ENCODE measurements around the gene SLC5A10.

The SLC5A10 gene

DNA sequence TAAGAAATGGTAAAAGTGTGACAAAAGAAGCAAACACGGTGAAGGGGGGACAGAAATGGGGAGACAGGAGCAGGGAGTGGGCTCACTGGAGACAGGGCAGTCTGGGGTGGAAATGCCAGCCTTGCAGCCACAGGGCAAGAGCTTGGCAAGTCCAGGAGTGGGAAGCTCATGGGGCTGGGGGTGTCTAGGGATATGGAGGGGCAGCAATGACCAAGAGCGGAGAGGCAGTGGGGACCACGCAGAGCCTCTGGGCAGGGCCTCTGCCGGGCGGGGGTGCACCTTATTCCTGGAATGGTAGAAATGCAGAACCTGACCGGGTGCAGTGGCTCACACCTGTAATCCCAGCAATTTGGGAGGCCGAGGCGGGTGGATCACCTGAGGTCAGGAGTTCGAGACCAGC lies 12.6 kb downstream of the SLC5A10 start:
- no peak for DNase-seq (ENCODE audit: low spot score)

DNA sequence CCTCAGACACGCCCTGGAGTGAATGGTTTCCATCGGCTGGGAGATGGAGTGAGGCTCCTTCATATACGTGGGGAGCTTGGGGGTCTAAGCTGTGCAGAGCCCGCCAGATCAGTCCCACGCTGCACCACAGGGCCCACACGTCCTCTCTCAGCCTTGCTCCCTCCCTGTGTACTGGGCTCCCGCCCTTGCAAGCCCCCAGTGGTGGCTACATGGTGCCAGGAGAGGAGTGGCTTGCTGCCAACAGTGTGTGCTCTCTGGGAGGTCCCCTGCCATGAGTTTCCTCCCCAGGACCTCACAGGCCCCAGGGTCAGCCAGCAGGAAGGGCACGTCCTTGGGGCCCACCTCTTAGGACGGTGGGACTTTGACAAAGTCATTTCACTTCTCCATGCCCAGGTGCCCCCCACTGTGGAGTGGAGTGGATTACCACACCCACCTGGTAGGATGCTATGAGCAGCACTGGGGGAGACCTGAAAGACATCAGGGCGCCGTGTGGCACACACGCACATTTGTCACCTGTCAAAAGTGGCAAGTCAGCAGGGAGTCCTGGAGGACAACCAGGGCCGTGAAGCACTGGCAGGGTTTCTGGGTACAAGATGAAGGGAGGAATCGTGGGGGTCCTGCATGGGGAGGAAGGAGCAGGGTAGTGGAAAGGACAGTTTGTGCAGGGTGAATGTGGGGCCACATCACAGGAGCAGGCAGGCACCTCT lies 13.7 kb downstream of the SLC5A10 start:
- DNase-seq (ENCODE audit: low spot score): no peak

DNA sequence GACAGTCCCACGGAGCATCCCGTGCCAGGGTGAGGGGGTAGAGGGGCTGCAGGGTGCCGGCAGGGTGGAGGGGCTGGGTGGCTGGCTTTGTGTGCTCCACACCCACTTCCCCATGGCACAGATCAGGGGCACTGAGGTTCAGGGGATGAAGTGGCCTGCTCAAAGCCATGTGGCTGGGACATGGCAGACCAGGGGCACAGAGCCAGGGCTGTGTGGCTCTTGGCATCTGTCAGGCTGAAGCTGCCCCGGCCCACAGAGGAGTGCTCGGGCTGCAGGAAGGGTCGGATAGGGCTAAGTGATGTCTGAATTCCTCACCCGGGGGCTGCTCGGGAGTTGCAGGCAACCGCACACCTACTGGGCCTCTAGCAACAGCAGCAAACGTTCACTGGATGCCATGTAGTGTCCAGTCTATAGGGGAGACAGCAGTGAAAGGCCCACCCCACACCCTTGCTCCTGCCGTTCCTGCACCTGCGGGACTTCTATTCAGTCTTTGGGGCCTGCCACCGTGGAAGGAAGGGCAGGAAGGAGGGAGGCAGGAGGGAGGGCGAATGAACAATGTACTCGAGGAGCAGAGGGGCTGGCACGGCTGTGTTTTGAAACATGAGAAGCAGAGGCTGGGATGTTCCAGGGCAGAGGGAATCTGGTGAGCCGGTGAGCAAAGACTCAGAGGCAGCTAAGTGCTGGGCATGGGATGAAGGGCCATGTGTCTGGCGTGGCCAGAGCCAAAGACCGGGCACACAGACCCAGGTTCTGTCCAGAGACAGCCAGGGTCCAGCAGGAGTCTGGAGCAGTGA lies 15.1 kb downstream of the SLC5A10 start:
- DNase-seq (ENCODE audit: low spot score): peak; percentile 50

DNA sequence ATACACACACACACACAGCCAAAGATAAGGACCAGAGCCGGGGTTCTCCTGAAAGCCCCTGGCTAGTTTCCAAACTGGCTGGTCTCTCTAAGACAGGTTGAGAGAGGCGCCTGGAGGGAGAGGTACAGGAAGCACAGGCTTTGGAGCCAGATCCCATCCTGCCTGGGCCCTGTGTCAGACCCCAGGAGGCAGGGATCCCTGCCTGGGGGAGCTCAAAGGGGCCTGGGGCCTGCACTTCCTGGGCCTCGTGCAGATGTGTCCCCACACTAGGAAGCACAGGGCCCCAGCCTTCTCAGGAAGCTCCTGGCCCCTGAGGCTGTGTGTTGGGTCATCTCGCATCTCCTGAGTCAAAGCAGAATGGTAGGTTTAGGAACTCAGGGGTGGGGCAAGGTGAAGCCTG lies 16.0 kb downstream of the SLC5A10 start:
- no peak for DNase-seq (ENCODE audit: low spot score)

DNA sequence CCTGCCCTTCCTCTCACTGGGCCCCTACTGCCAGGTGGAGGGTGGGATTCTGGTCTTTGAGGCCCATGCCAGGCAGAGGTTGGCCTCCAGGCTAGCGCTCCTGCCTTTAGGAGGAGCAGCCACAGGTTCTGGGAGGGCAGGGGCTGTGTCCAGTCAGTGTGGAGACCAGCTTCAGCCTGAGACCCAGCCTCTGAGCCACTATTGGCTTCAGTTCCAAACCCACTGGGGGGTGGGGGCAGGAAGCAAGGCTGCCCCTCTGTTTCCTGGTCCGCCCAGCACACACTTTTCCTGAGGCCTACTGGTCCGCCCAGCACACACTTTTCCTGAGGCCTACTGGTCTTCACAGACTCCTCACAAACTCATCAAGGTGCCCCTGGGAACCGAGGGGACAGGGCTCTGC lies 16.4 kb downstream of the SLC5A10 start:
- DNase-seq (ENCODE audit: low spot score): no peak

DNA sequence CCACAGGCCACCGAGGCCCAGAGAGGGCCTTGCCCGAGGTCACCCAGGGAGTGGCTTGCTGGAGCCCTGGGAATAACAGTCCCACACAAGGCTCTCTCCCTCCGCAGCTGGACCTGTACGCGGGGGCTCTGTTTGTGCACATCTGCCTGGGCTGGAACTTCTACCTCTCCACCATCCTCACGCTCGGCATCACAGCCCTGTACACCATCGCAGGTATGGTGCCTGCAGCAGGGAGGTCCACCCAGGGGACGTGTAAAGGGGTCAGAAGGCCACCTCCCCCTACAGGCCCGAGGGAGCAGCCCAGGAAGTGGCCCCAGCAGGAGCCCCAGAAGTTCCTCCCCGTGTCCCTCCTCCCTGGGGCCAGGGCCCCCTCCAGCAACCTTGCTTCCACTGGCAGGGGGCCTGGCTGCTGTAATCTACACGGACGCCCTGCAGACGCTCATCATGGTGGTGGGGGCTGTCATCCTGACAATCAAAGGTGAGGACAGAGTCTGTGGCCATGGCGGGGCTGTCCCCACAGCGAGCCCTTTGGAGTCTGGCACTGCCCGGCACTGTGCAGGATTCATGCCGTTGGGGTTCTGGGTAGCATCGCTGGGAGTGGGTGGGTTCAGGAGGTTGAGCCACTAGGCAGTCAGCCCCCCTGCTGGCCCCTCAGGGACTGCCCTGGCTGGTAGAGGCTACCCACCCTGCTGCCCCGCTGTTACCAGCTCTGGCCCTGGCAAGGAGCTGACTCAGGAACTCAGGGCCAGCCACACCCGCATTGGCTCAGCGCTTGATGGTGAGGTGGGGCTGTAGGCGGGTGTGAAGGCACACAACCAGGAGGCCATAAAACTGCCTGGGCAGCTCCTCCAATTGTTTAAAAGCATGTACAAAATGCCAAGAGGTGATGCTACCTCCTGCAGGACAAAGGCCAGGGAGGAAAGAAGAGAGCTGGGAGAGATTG lies 17.3 kb downstream of the SLC5A10 start:
- DNase-seq (ENCODE audit: low spot score): no peak

DNA sequence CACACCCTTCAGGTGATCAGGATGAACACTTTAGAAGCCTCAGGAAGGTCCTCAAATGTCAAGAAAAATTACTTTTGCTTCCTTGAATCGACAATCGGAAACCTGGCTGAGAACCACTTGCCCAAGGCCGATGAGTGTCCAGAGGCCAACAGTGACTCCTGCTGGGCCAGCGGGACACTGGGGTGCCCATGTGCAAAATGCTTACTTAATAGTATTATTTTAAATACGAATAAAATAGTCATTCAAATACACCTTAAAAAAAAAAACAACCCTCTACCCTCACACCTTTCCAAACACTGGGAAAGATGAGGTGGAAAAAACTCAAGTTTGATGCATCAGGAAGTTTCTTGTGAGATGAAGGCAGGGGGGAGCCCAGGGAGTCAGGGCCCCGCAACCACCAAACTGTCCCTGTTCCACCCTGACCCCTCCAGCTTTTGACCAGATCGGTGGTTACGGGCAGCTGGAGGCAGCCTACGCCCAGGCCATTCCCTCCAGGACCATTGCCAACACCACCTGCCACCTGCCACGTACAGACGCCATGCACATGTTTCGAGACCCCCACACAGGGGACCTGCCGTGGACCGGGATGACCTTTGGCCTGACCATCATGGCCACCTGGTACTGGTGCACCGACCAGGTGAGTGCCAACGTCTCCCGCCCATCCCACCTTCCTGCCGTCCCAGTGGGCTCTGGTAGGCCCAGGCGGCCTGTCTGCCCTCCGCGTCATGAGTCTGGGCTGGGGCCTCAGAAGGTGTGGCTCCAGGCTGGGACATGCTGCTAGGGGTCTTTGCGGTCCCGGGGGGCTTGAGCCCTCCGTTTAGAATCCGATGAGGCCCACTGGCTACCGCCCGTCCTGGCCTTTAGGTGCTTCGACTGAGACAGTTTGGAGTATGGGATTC lies 18.9 kb downstream of the SLC5A10 start:
- no peak for DNase-seq (ENCODE audit: low spot score)

DNA sequence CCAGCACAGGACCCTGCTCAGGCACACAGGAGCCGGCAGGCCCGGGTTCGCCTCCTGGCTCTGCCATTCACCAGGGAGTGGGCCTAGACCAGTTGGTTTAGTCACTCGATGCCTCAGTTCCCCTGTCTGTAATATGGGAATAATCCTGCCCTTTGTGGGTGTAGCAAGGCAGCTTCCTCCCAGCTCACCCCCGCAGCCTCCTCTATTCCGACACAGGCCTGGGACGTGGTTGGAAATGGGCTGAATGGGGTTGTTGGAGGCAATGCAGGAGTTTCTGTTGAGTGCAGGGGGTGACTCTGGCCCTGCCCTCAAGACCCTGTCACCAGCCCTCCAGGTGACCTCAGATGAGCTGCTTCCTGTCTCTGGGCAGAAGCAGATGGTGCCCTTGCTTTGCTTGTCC lies 19.8 kb downstream of the SLC5A10 start:
- no peak for DNase-seq (ENCODE audit: low spot score)

DNA sequence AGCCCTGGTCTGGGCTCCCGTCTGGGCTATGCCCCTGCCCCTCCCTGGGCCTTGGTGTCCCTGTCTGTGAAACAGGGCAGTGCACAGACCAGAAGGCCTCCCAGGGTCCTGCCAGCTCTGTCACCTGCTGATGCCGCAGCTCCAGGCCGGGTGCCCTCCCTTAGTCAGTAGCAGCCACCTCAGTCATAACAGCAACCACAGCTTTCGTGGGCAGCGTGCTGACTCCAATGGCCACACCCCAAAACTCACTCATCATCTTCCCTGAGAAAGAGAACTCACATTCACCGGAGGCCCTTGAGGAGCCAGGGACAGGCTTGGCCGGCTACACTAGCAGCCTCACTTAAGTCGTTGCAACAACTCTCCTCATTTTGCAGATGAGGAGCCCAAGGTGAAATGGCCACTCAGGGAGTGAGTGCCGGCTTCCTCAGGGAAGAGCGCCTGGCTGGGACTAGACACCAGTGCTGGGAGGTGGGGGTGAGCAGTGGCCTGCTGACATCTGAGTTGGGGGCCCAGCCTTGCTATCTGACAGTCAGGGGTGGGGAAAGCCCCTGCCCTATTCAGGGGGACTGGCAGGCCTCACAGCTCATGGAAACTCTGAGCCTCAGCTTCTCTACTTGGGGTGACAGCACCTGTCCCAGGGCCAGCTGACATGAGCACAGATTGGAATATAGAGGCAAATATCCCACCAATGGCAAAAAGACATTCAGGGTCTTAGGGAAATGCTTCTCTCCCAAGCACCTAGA lies 22.6 kb downstream of the SLC5A10 start:
- no peak for DNase-seq (ENCODE audit: low spot score)

DNA sequence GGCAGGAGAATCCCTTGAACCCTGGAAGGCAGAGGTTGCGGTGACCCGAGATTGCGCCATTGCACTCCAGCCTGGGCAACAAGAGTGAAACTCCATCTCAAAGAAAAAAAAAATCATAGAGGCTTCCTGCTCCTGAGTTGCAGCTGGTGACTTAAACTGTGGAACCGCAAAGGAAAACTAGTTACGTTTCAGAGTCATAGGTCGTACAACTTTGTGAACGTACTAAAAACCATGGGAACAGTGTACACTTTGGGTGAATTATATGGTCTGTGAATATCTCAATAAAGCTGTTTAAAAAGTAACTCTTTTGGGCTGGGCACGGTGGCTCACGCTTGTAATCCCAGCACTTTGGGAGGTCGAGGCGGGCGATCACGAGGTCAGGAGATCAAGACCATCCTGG lies 23.6 kb downstream of the SLC5A10 start:
- DNase-seq (ENCODE audit: low spot score): no peak

DNA sequence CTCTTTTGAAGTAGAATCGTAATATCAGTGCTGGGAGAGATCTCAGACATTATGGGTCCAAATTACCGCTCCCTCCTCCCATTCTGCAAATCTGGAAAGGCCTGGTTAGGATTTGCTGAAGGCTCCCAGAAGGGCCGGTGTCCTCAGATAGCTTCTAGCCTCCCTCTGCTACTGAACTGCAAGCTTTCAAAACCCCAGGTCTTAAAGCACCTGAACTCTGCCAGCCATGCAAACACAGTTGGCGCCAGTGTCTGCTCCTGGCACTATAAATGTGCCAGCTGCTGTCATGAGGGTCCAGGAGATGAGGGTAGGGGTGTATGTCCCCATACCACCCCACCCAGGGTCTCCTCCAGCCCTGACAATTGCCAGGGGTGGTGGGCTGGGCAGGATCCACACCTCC lies 24.2 kb downstream of the SLC5A10 start:
- DNase-seq (ENCODE audit: low spot score): no peak

DNA sequence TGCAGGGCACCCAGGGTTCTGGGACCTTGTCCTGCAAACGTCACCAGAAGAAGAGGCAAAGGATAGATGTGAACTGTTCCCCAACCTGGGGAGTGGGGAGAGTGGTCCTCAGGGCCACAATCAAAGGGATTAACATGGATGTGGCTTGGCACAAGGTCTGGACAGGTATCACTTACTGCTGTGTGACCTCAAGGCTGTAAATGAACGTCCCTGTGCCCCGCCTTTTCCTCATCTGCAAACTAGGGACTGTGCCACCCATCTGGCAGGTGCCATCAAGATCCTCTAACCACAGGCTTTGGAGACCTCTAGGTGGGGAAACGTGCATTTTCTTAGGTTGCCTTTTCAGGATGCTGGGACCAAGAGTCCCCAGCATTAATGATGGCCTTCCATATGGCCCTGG lies 25.1 kb downstream of the SLC5A10 start:
- DNase-seq (ENCODE audit: low spot score): no peak

DNA sequence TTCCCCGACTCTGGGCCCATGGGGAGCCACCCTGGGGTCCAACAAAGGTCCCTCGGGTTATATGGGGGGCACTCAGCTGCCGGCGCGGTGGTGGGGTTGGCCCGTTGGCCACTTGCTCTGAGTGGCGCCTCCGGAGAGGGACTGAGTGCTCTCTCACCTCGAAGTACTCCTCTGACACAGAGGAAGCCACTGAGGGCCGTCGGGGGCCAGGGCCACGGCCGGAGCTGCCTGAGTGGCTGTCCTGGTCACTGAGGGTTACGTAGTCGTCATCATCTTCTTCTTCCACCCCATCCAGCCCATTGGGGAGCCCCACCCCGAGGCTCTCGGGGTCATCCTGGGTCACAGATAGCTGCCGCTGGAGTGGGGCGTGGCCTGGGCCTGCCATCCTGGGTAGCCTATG lies 25.7 kb downstream of the SLC5A10 start:
- no peak for DNase-seq (ENCODE audit: low spot score)

DNA sequence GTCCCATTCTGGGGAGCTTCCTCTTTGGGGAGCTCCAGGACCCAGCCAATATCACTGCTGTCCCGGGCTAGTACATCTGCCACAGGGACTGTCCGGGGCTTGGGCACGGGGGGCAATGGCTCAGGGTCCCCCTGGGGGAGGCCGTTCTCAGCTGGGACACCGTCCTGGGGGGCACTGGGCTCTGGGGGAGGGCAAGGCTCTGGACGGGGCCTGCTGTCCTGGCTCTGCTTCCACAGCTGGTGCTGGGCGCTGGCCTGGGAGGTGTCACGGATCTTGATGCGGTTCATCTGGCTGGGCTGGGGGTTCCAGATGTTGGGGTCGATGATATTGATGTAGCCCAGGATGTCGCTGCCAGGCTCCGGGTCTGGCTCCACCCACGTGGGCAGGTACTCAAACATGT lies 26.1 kb downstream of the SLC5A10 start:
- DNase-seq (ENCODE audit: low spot score): no peak

DNA sequence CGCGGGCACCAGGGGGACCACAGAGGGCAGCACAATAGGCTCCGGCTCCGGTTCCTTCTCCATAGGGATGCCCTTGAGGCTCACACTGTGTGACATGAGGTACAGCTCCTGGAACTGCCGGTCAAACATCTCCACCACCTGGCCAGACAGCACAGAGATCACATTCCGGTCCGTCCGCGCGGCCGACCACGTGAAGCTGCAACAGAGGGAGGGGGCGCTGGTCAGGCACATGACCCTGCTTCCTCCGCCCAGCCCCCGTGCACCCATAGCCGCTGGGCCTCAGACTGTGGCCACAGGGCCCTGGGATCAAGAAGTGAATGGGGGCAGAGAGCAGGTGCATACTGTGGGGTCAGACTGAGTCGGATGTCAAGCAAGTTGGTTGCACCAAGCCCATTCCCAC lies 26.7 kb downstream of the SLC5A10 start:
- no peak for DNase-seq (ENCODE audit: low spot score)

DNA sequence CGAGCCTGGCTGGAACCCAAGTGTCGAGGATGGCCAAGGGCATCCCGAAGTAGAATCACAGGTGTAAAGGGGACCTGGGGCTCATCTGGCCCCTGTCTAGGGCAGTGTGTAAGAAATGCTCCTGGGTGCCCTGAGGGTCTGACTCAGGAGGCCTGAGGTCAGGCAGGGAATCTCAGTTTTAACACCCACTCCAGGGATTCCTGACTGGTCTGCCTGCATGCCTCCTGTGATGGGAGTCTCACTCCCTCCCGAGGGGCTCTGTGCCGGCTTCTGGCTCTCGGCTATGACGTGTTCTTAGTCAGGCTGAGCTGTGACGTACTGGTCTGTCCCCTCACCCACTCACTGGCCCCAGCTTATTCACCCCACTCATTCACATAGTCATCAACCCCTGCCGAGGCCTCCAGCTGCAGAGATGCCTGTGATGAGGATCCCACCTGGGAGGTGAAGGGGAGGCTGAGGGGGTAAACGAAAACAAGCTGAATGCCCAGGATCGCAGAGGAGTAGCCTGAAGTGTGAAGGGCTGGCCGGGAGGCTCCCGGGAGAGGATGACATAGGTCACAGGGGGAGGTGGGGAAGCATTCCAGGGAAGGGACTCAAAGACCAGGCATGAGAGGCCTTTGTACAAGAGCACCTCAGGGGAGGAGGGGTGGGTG lies 28.8 kb downstream of the SLC5A10 start:
- peak; percentile 67 for DNase-seq (ENCODE audit: low spot score)

DNA sequence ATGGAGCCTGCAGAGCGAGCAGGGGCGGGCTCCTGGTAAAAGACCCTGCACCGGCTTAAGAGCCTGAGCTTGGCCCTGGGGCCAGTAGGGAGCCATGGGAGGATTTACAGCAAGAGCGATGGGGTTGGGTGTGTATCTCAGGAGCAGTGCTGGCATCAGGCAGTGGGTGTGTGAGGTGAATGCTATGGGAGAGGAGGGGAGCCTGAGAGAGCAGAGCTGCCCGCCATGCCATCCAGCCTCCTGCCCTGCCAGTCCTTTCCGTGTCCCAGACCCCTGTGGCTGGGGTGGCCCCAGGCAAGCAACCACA lies 29.3 kb downstream of the SLC5A10 start:
- no peak for DNase-seq (ENCODE audit: low spot score)

DNA sequence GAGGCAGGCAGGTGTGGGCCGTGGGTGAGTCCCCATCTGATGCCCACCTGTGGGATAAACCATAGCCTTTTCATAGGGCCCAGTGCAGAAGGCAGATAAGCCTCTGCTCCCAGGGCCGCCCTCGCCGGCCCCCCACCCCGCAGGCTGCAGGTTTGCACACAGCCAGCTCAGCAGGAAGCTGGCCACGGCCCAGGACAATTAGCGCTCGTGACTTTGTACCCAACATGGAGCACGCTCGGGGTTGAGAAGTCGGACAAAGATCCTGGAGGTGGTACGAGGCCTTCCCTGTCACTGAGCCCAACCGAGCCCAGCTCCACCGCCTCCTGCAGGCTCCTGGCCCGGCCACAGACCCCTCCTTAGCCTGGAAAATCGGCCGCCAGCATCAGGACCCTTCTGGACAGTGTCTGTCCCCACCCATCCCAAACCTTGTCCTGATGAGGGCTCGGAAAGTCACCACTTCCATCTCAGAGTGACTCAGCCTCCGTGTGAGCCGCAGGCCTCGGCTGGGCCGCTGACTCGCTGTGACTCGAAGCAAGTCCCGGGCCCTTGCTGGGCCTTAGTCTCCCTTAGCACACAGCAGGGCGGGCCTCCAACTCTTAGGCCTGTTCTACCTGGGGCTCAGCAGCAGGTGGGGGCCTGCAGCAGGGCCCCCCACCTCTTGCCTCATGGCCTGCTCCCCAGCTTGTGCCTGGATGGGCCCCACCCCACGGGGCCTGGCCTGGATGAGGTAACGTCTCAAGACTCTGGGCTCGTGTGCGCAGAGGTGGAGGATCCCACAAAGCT lies 29.9 kb downstream of the SLC5A10 start:
- DNase-seq (ENCODE audit: low spot score): peak; percentile 90

DNA sequence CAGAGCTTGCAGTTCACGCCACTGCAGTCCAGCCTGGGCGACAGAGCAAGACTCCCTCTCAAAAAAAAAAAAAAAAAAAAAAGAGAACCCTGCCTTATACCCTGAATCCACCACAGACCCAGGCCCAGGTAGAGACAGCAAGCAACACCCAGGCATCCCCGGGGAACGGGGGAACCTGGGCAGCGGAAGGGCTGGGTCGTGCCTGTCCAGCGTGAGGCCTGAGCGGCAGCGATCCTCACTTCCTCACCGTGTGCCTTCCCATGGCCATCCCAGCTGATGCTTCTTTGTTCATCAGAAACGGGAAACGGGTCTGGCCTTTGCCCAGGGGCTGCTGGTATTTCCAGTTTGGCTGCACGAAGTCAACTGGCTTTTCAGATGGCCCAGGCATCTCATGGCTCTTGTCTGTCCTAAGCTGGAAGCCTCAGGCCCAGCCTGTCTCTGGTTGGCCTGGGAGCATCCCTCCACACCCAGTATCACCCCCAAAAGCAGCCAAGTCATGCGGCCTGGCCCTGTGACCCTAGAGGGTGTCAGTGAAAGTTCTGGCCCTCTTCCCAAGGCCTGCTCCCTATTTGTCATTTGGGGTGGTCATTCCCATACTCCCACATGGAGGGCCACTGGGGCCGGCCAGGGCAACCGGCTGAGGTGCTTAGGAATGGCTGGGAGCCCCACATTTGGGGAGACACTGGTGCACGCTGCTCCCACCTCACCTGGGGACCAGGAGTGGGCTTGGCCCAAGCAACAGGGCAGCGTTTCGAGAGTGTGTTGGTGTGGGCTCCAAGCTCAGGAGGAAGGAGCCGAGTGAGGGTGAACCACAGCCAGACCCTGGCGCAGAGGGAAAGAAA lies 32.5 kb downstream of the SLC5A10 start:
- no peak for DNase-seq (ENCODE audit: low spot score)

Data from AG08396 (cell line).